GM19467 (cell line): ENCODE measurements around the gene TRIM2.

Experiments used
- ATAC-seq: cut with Tn5 transposase; IDR thresholded peaks from one replicate; pipeline ENCODE4 v1.9.1; 2021; ENCODE audit warnings: mild to moderate bottlenecking, moderate library complexity; ENCODE audit not compliant: unreplicated experiment

TRIM2 gene

DNA sequence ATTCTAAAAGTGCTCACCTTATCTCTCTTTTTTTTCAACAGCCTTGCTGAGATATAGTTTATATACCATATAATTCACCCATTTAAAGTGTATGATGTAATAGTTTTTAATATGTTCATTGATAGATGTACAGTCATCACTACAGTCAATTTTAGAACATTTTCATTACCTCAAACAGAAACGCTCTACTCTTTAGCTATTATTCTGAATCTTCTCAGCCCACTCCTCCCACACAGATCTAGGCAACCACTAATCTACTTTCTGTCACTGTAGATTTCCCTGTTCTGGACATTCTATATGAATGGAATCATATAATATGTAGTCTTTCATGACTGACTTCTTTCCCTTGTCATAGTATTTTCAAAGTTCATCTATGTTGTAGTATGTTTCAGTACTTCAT lies 162.8 kb downstream of the TRIM2 start:
- ATAC-seq, result no peak

DNA sequence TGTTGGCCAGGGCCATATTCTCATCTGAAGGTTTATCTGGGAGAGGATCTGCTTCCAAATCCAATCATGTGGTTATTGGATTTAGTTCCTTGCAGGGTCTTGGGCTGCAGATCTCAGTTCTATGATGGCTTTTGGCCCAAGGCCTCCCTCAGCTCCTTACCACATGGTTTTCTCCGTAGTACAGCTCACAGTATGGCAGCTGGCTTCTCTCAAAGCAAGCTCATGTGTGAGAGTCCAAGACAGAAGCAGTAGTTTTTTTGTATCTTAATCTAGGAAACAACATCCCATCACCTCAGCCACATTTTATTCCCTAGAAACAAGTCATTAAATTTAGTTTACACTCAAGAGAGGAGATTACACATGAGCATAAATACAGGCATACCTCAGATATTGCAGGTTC lies 164.8 kb downstream of the TRIM2 start:
- ATAC-seq, result no peak

DNA sequence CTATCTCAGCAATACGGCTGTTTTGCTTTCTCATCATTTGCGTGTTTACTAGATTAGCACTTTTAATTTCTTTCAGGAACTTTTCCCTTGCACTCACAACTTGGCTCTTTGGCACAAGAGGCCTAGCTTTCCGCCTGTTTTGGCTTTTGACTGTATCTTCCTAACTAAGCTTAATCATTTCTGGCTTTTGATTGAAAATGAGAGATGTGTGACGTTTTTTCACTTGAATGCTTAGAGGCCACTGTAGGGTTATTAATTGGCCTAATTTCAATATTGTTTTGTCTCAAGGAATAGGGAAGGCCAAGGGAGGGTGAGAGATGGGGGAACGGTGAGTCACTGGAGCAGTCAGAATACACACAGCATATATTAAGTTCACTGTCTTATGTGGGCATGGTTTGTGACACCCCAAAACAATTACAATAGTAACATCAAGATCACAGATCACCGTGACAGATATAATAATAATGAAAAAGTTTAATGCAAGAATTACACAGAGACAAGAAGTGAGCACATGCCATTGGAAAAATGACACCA lies 167.5 kb downstream of the TRIM2 start:
- ATAC-seq, result no peak

DNA sequence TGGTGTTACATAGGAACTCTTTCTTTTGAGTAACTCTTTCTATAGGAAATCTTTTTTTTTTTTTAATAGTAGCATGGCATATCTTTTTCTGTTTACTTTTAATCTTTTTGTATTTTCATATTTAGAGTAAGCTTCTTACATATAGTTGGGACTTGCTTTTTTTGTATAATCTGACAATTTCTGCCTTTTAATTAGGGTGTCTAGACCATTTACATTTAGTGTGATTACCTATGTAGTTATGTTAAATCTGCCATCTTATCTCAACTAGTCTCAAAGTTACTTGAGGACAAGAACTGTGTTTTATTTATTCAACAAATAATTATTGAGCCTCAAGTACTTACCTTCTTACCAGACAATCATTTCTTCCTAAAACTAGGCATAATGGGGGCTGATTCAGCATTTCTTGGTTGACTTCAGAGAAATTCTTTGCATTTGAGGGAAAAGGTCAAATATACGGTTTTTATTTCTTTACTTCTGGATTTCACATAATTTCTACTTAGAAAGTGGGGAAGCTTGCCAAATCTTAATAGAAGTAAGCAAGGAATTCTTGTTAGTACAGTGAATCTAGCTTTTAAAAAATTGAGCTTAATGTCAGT lies 168.8 kb downstream of the TRIM2 start:
- no peak for ATAC-seq

DNA sequence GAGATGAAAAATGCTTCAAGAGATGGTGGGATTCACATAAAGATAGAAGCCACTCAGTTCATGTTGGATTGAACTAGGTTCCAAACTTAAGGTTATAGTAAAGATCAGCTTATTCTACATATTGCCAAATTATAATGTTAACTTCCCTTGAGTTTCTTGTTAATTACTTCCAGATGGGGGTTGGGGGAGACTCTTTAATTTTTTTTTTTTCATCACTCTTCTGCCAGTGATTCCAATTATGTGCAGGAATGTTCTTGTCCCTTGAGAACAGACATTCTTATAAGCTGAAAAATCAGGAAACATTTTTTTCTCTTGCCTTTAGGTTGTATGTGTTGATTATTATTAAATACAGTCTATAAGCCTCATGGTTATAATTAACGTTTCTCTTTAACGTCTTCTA lies 170.2 kb downstream of the TRIM2 start:
- no peak for ATAC-seq

DNA sequence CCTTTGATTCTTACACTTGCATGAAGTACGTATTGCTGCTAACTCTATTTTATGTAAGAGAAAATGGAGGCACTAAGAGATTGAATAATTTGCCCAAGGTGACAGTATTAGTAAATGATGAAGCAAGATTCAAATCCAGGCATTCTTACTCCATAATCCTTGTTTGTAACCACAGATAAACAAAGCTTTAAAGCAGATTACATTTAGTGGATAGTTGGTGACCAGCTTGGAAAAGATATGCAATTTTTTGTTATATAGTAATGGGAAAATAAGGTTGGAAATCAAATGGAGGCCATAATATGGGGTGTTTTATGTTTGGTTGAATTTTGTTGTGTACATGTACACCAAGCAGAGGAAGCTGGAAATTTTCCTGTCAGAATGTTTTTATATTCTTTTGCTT lies 171.1 kb downstream of the TRIM2 start:
- ATAC-seq, result no peak

DNA sequence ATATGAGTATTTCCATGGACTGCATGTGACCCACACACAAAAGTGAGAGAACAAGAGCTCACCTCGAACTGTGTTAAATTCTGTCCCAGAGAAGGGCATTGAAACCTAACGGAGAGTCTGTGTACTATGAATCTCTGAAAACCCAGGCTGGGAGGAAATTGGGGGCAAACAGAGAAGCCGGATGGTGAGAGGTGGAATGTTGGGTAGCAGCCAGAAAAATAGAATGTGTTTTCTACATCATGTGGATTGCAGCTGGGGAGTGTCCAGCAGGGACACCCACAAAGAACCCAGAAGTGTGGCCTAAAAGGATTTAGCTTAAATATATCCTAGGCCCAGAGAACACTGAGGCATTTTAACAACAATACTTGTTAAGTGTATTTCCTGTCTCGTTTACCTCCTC lies 178.9 kb downstream of the TRIM2 start:
- no peak for ATAC-seq

DNA sequence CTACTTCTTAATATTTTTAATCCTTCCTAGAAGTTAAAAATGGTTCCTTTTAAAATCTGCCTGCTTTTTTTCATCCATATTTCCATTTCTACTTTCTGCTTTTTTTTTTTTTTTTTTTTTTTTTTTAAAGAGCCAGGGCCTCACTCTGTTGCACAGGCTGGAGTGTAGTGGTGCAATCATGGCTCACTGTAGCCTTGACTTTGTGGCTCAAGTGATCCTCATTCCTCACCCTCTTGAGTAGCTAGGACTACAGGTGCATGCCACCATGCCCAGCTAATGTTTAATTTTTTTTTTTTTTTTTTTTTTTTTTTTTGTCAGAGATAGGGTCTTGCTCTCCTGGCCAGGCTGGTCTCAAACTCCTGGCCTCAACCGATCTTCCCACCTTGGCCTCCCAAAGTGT lies 179.9 kb downstream of the TRIM2 start:
- no peak for ATAC-seq

DNA sequence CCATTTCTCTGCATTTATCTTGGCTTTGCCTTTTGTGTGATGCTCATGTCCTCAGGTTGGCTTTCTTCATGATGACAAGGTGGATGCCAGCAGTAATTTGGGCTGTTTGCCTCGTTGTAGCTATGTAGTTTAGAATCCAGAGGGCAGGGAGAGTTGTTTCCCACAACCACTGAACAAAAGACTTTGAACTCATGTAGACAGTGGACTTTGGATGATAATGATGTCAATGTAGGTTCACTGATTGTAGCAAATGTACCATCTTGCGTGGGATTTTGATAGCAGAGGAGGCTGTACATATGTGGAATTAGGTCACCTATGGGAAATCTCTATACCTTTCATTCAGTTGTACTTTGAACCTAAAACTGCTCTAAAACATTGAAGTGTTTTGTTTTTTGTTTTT lies 181.5 kb downstream of the TRIM2 start:
- ATAC-seq, result no peak

DNA sequence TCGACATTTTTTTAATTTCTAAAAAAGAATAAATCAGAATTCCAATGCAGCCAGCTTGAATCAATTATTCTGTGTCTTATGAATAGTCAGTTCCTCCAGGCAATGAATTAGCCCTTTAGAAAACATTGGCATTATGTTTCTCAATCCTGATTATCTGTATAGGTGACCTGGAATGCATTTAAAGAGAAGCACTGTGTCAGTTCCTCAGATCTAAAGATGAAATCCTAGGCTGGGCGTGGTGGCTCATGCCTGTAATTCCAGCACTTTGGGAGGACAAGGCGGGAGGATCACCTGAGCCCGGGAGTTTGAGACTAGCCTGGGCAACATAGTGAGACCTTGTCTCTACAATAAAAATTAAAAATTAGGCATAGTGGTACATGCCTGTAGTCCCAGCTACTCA lies 183.7 kb downstream of the TRIM2 start:
- no peak for ATAC-seq
